K562 (cell line): ENCODE data around the gene MRPS24. TPM values are rescaled to one million over a fixed set of nuclear protein-coding genes. Genes with fewer than 3 reads are reported as not detected.

Experiments used
- ARHGAP35 ChIP-seq: fragments of 450-650 bp; IDR thresholded peaks from 2 replicates; pipeline ENCODE4 v1.6.1; 2018; ENCODE audit not compliant: partially characterized antibody
- CBX5 ChIP-seq: IDR thresholded peaks from 2 replicates; pipeline ENCODE4 v1.6.1; 2014; ENCODE audit warnings: low read depth, borderline replicate concordance
- CREB3 ChIP-seq: fragments of 450-650 bp; conservative IDR thresholded peaks from 2 replicates; pipeline ENCODE4 v1.6.1; 2016; ENCODE audit warnings: missing genetic modification characterization, low read depth, mild to moderate bottlenecking, missing compliant biosample characterization, moderate library complexity
- E2F6 ChIP-seq, 2 experiments: IDR thresholded peaks; 2 replicates each; pipeline ENCODE4 v1.6.1; 2011; ENCODE audit warnings: borderline replicate concordance in 1 of 2, control low read depth in 1 of 2, low read depth in 1 of 2, low read length in 1 of 2, mild to moderate bottlenecking in 1 of 2, mixed read lengths in 1 of 2, moderate library complexity in 1 of 2; ENCODE audit not compliant: insufficient read depth in 1 of 2, insufficient read length in 1 of 2, poor library complexity in 1 of 2, severe bottlenecking in 1 of 2; ENCODE audit errors: extremely low read depth in 1 of 2
- EP300 ChIP-seq: IDR thresholded peaks from 2 replicates; pipeline ENCODE4 v1.6.1; 2012; ENCODE audit warnings: low read length, improper control_type of control experiment
- MXD1 ChIP-seq: fragments of 250-450 bp; sonication (Bioruptor Pico); IDR thresholded peaks from 2 replicates; pipeline ENCODE4 v1.8.0; 2021; ENCODE audit warnings: borderline replicate concordance, mild to moderate bottlenecking, moderate library complexity; ENCODE audit not compliant: poor library complexity, severe bottlenecking
- SNIP1 ChIP-seq: fragments of 450-650 bp; IDR thresholded peaks from 2 replicates; pipeline ENCODE4 v1.7.1; 2017; ENCODE audit warnings: low read depth, mild to moderate bottlenecking
- TAF7 ChIP-seq: fragments of 450-650 bp; IDR thresholded peaks from 2 replicates; pipeline ENCODE4 v1.6.1; 2016; ENCODE audit warnings: missing genetic modification characterization, missing compliant biosample characterization
- TAF9B ChIP-seq: fragments of 450-650 bp; IDR thresholded peaks from 2 replicates; pipeline ENCODE4 v1.6.1; 2018; ENCODE audit warnings: mild to moderate bottlenecking; ENCODE audit not compliant: partially characterized antibody
- ZNF165 ChIP-seq: fragments of 250-450 bp; sonication (Bioruptor Pico); IDR thresholded peaks from 2 replicates; pipeline ENCODE4 v1.4.0; 2020; ENCODE audit warnings: borderline replicate concordance
- ZNF217 ChIP-seq: sonication (generic); formaldehyde crosslinking; IDR thresholded peaks from 2 replicates; pipeline ENCODE4 v1.8.0; 2022; ENCODE audit warnings: mild to moderate bottlenecking, missing genetic modification reagents
- ZNF347 ChIP-seq: fragments of 450-650 bp; formaldehyde crosslinking; IDR thresholded peaks from 2 replicates; pipeline ENCODE4 v1.4.0; 2020; ENCODE audit warnings: low read depth, mild to moderate bottlenecking, moderate library complexity
- ZNF77 ChIP-seq: fragments of 250-450 bp; sonication (Bioruptor Pico); IDR thresholded peaks from 2 replicates; pipeline ENCODE4 v1.5.0; 2020
- polyA plus RNA-seq, 8 experiments: library from polyadenylated mRNA; depleted of rRNA in 4 of 8; stranded (reverse) in 5 of 8; unstranded in 3 of 8; fragments of >200 nt; fragmentation: Nextera tagmentation in 2 of 8; fragmentation: Illumina TruSeq in 1 of 8; extraction: Ambion mirVana in 2 of 8; extraction: Trizol in 1 of 8; gene quantifications; 2 replicates each; pipeline versions ENCODE4 v1.2.1 to v1.2.3, GENCODE V29; 2011 to 2014; ENCODE audit warnings: inconsistent platforms in 1 of 8, missing spikeins in 1 of 8
- total RNA-seq, 7 experiments: library from RNA; depleted of rRNA in 6 of 7; stranded (reverse); fragments of >200 nt in 6 of 7; fragmentation: Illumina TruSeq in 2 of 7; extraction: Trizol in 2 of 7; gene quantifications; 2 replicates each; pipeline versions ENCODE4 v1.2.1 to v1.2.3, GENCODE V29; 2011 to 2021; ENCODE audit warnings: low replicate concordance in 1 of 7
- TF ChIP-seq, protein P1 (sequence below), 2 experiments: fragments of 450-650 bp in 1 of 2; sonication (generic) in 1 of 2; formaldehyde crosslinking in 1 of 2; IDR thresholded peaks; 2 replicates each; pipeline versions ENCODE4 v1.7.1 to v1.9.0; 2016 to 2022; ENCODE audit warnings: inconsistent platforms in 1 of 2, mild to moderate bottlenecking in 1 of 2, missing genetic modification reagents in 1 of 2

Gene MRPS24
- total and polyA plus RNA-seq, 9 of the 15 experiments (the other 6 are each of a cell fraction or from before 2014, with no cell fraction given) = 51.4 to 214 (median 169) TPM

GRCh38 chr7:43834463-43835251 lies 34.7 kb downstream of the MRPS24 start (continued):
- no peak for TF ChIP-seq ZNF165 (CRISPR knock-in tag)
- no peak for TF ChIP-seq SNIP1
- TF ChIP-seq ZNF77 (CRISPR knock-in tag) = no peak
- no peak for TF ChIP-seq TAF9B
- TF ChIP-seq ZNF347 (CRISPR knock-in tag) = no peak
- no peak for TF ChIP-seq E2F6 (IDR thresholded peaks at IDR 0.05; ENCODE audit: borderline replicate concordance in 1 of 2, extremely low read depth in 1 of 2, insufficient read depth in 1 of 2, insufficient read length in 1 of 2, low read depth in 1 of 2, low read length in 1 of 2, poor library complexity in 1 of 2, severe bottlenecking in 1 of 2)
- TF ChIP-seq, protein P1, sequence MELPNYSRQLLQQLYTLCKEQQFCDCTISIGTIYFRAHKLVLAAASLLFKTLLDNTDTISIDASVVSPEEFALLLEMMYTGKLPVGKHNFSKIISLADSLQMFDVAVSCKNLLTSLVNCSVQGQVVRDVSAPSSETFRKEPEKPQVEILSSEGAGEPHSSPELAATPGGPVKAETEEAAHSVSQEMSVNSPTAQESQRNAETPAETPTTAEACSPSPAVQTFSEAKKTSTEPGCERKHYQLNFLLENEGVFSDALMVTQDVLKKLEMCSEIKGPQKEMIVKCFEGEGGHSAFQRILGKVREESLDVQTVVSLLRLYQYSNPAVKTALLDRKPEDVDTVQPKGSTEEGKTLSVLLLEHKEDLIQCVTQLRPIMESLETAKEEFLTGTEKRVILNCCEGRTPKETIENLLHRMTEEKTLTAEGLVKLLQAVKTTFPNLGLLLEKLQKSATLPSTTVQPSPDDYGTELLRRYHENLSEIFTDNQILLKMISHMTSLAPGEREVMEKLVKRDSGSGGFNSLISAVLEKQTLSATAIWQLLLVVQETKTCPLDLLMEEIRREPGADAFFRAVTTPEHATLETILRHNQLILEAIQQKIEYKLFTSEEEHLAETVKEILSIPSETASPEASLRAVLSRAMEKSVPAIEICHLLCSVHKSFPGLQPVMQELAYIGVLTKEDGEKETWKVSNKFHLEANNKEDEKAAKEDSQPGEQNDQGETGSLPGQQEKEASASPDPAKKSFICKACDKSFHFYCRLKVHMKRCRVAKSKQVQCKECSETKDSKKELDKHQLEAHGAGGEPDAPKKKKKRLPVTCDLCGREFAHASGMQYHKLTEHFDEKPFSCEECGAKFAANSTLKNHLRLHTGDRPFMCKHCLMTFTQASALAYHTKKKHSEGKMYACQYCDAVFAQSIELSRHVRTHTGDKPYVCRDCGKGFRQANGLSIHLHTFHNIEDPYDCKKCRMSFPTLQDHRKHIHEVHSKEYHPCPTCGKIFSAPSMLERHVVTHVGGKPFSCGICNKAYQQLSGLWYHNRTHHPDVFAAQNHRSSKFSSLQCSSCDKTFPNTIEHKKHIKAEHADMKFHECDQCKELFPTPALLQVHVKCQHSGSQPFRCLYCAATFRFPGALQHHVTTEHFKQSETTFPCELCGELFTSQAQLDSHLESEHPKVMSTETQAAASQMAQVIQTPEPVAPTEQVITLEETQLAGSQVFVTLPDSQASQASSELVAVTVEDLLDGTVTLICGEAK (IDR thresholded peaks at IDR 0.05) = peak; percentile 74
- TF ChIP-seq, protein P1 (CRISPR knock-in tag; IDR thresholded peaks at IDR 0.05) = no peak
- no peak for TF ChIP-seq TAF7
- TF ChIP-seq ZNF217 (CRISPR knock-in tag) = no peak
- no peak for TF ChIP-seq ARHGAP35
- no peak for TF ChIP-seq CBX5
- peak; percentile 52 for TF ChIP-seq MXD1
- peak; percentile 76; the same call in 1 of the 2 replicates for TF ChIP-seq CREB3 (tag)
- TF ChIP-seq EP300 = no peak
